Left renal cortex interstitium (tissue), 4 donors: ENCODE data around the gene OSBPL6. TPM values are rescaled to one million over a fixed set of nuclear protein-coding genes. Genes with fewer than 3 reads are reported as not detected.
A peak's percentile ranks its signal among the peaks of the same experiment; 100 is the strongest.

Experiments
- DNase-seq, 4 donors: peaks; one replicate each; pipeline ENCODE4 v3.0.0-alpha.2; 2013; ENCODE audit warnings: low read depth in 4 of 4, low spot score in 2 of 4, missing footprints in 1 of 4
- polyA plus RNA-seq, 4 donors: library from polyadenylated mRNA; unstranded; fragments of 120-200 nt; gene quantifications; one replicate each; pipeline ENCODE4 v1.2.1, GENCODE V29; 2013; ENCODE audit not compliant: insufficient read length in 4 of 4

The OSBPL6 gene
- polyA plus RNA-seq, 4 donors: 5.5 to 6.8 (median 6.3) TPM

GRCh38 chr2:178237488-178238153 lies 43.3 kb downstream of the OSBPL6 start:
- no peak for DNase-seq

- DNase-seq: no peak
Measured at GRCh38 chr2:178238154-178238521, 43.8 kb downstream of the OSBPL6 start.

GRCh38 chr2:178238750-178239149 lies 44.4 kb downstream of the OSBPL6 start:
- DNase-seq: no peak

GRCh38 chr2:178241844-178242551 lies 47.7 kb downstream of the OSBPL6 start:
- DNase-seq: peak in 2 of 4 donors; percentile 22 to 44

- no peak for DNase-seq
Measured at GRCh38 chr2:178242552-178242883, 48.2 kb downstream of the OSBPL6 start.

- DNase-seq: no peak
Measured at GRCh38 chr2:178243961-178244360, 49.6 kb downstream of the OSBPL6 start.

- no peak for DNase-seq
Measured at GRCh38 chr2:178244777-178245176, 50.5 kb downstream of the OSBPL6 start.

GRCh38 chr2:178246696-178247095 lies 52.4 kb downstream of the OSBPL6 start:
- DNase-seq: no peak

GRCh38 chr2:178247250-178247649 lies 52.9 kb downstream of the OSBPL6 start:
- no peak for DNase-seq

GRCh38 chr2:178250429-178250828 lies 56.1 kb downstream of the OSBPL6 start:
- DNase-seq: no peak

GRCh38 chr2:178251151-178251955 lies 57.0 kb downstream of the OSBPL6 start:
- no peak for DNase-seq

GRCh38 chr2:178256382-178257042 lies 62.2 kb downstream of the OSBPL6 start:
- no peak for DNase-seq

GRCh38 chr2:178257127-178257526 lies 62.8 kb downstream of the OSBPL6 start:
- DNase-seq: no peak

GRCh38 chr2:178258916-178259315 lies 64.6 kb downstream of the OSBPL6 start:
- no peak for DNase-seq

- no peak for DNase-seq
Measured at GRCh38 chr2:178263159-178263860, 69.0 kb downstream of the OSBPL6 start.

- no peak for DNase-seq
Measured at GRCh38 chr2:178264211-178264610, 69.9 kb downstream of the OSBPL6 start.

- no peak for DNase-seq
Measured at GRCh38 chr2:178265851-178266250, 71.5 kb downstream of the OSBPL6 start.

GRCh38 chr2:178266445-178266844 lies 72.1 kb downstream of the OSBPL6 start:
- no peak for DNase-seq

- DNase-seq: no peak
Measured at GRCh38 chr2:178267660-178268059, 73.3 kb downstream of the OSBPL6 start.

- no peak for DNase-seq
Measured at GRCh38 chr2:178268435-178268834, 74.1 kb downstream of the OSBPL6 start.
